GM18507 (cell line): ENCODE data around the gene KIAA0232.
"Not testable (repeated sequence)": the region's sequence is repeated elsewhere in the genome, so short reads cannot be mapped to it uniquely, and the experiment has no call there.

Experiments used
- DNase-seq: peaks from one replicate; pipeline ENCODE4 v3.0.0; 2011; ENCODE audit warnings: low read depth; ENCODE audit not compliant: insufficient read length; ENCODE audit errors: extremely low spot score
- FAIRE-seq: peaks from 2 replicates; lab custom pipeline; 2011; peaks lifted over from hg19 to GRCh38; lab: Jason Lieb, UNC

Gene KIAA0232

GRCh38 chr4:6797368-6797767 is 14.8 kb downstream of the KIAA0232 start:
- FAIRE-seq, DNase-seq: not testable (repeated sequence)

GRCh38 chr4:6799091-6799490 is 16.6 kb downstream of the KIAA0232 start:
- no peak for FAIRE-seq
- DNase-seq = no peak

GRCh38 chr4:6802025-6802424 is 19.5 kb downstream of the KIAA0232 start:
- no peak for DNase-seq

GRCh38 chr4:6802626-6803025 is 20.1 kb downstream of the KIAA0232 start:
- no peak for FAIRE-seq
- no peak for DNase-seq

More at GRCh38 chr4:6802025-6802424, 19.5 kb downstream of the KIAA0232 start:
- no peak for FAIRE-seq

- FAIRE-seq (no peak), DNase-seq (no peak)
These were observed 20.7 kb downstream of the KIAA0232 start for GRCh38 chr4:6803246-6803645.

DNA sequence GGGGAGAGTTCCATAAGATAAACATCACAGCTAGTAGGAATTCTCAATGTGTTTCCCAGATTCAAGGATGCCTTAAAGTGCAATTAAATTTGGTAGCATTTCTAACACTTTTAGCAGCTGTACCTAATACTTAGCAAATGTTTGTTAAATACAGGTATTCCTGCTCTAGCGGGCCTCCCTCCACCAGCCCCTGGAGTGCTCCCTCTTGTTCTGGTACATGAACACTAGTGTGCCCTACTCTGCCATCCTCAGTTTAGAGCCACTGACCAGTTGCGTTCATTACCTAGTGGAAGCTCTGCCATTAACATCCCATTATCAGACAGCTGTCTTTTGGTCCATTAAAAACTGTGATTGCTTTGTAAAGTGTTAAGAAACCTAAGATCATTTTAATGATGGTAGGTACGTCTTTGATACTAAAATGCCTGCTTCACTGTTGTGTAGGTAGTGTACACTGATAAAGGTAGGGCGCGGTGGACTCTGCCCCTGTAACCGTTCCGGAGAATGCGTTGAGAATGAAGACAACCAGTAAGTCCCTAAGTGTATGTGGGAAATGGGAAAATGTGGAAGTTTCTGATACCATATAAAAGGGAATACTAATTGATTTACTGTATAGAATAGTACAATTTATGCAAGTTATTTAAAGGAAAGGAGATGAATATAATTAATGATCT is 21.7 kb downstream of the KIAA0232 start:
- FAIRE-seq (no peak), DNase-seq (no peak)

DNA sequence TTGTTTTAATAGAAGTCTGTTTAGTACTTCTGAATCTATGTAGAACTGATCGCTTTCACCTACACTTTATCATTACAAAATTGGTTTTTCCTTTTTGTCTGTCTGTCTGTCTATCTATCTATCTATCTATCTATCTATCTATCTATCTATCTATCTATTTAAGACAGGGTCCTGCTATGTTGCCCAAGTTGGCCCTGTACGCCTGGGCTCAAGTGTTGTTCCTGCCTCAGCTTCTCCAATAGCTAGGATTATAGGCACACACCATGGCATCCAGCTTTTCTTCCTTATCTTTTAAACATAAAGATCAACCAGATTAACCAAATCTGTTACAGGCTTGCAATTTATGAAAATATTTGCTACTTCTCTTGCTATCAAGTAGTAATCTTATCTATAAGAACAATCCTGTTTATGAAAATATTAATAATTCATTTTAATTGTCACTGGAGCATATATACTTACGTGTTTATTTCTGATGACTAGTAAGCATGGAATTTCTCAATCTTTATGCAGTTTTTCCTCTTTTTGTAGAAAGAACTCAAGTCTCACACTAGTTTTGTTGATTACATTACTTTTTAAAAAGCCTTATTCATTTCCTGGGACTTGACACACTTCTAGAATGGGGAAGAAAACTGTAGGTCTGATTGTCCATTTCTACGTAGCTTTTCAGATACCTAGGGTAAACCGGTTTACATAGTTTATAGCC is 24.5 kb downstream of the KIAA0232 start:
- FAIRE-seq (no peak), DNase-seq (no peak)

DNA sequence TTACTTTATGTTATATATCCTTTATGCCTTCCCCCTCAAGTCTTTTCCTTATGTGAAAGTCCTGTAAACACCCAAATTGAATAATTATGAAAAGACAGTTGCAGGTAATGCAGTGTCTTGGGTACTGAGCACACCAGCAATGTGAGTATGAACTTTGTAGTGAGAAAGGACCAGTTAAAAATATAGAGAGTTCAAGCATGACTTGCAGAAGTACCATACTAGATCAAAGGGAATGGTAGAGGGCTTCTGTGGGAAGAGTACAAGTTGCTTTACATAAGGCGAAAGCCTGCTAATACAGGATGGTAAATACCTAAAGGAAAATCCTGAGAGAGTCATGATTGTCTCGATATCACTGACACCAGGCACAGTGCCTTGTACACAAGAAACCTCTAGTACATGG is 25.7 kb downstream of the KIAA0232 start:
- no peak for FAIRE-seq
- DNase-seq = no peak

GRCh38 chr4:6811165-6811564 is 28.6 kb downstream of the KIAA0232 start:
- DNase-seq = no peak
- no peak for FAIRE-seq

GRCh38 chr4:6812766-6813165 is 30.2 kb downstream of the KIAA0232 start:
- FAIRE-seq (no peak), DNase-seq (no peak)

DNA sequence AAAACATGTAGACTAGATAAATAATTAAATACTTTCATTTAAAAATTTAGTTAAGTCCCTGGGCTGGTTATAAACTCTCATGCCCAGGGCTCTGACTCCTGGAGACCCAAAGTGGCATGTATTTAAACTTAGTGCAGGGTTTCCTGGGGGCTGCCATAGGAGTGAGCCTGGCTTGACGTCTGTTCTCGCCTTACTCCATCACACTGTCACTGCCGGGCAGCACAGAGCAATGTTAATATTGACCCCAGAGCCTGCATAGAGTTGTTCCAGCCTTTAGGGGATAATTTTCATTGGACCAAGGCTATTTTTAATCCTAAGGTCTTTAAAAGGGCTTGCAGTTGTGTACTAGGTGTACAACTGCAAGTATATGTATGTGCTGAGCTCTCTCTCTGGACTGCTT is 31.2 kb downstream of the KIAA0232 start:
- DNase-seq (no peak), FAIRE-seq (no peak)

- no peak for FAIRE-seq
- DNase-seq = no peak
These were observed 32.7 kb downstream of the KIAA0232 start for GRCh38 chr4:6815029-6815836.

GRCh38 chr4:6819295-6819694 is 36.8 kb downstream of the KIAA0232 start:
- no peak for FAIRE-seq
- no peak for DNase-seq

- no peak for FAIRE-seq
- no peak for DNase-seq
These were observed 38.2 kb downstream of the KIAA0232 start for GRCh38 chr4:6820695-6821094.

DNA sequence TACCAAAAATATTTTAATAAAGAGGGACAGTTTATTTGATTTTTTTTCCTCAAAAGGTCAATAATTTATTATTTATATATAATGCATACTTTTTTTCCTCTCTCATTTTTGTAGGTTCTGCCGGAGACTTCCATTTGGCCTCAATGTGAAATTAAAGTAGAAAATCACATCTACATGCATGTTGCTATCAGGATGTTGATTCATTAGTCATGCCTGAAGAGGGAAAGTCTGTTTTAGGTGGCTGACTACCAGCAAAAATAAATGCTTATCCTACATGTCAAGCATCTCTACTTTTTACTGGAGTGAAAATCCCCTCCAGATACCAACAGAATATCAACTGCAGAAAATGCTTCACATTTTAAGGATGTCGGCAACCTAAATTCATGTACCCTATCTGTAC is 41.5 kb downstream of the KIAA0232 start:
- DNase-seq (no peak), FAIRE-seq (no peak)

- FAIRE-seq = no peak
- no peak for DNase-seq
These were observed 42.4 kb downstream of the KIAA0232 start for GRCh38 chr4:6824772-6825402.

- DNase-seq (no peak), FAIRE-seq (no peak)
These were observed 42.9 kb downstream of the KIAA0232 start for GRCh38 chr4:6825403-6825802.

- DNase-seq = no peak
- FAIRE-seq = no peak
These were observed 44.4 kb downstream of the KIAA0232 start for GRCh38 chr4:6826781-6827508.

- DNase-seq (no peak), FAIRE-seq (no peak)
These were observed 46.6 kb downstream of the KIAA0232 start for GRCh38 chr4:6829086-6829485.
